IPS-NIHi7 (cell line): Measurements from ENCODE around the gene H2AZ2.
"Not testable (repeated sequence)": the region's sequence is repeated elsewhere in the genome, so short reads cannot be mapped to it uniquely, and the experiment has no call there.

Experiments
- DNase-seq: peaks from one replicate; pipeline ENCODE4 v3.0.0; 2012; ENCODE audit warnings: mixed read lengths; ENCODE audit errors: extremely low spot score

H2AZ2 gene

DNA sequence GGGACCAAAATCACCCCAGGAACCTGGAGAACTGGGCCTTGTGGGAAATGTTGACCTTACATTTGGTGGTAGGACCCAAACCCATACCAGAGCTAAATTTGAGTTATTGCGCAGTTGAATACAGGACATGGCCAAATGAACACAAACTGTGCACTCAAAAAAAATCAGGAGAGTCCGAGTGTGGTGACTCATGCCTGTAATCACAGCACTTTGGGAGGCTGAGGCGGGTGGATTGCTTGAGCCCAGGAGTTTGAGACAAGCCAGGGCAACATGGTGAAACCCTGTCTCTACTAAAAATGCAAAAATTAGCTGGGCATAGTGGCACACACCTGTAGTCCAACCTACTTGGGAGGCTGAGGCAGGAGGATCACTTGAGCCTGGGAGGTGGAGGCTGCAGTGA is 62.7 kb downstream of the H2AZ2 start:
- not testable (repeated sequence) for DNase-seq

GRCh38 chr7:44784364-44784763 is 63.5 kb downstream of the H2AZ2 start:
- no peak for DNase-seq

- no peak for DNase-seq
These were observed 64.5 kb downstream of the H2AZ2 start for GRCh38 chr7:44783407-44783806.

DNA sequence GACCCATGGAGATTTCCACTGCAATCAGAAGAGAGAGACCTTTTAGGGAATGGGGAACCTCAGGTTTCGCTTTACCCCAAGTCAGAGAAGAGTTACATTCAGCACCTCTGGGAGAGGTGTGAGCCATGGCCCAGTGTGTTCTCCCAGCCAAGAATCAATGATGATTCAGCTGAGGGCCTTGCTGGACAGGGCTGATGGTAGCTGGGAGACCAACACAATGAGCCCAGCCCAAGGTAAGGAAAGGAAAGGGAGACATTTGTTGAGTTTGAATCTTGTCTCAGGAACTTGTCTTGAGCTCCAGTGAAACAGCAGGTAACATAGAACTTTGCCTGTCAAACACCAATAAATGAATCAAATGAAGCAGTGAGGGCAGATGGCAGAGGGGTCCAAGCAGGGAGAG is 65.4 kb downstream of the H2AZ2 start:
- DNase-seq, result no peak
